ENCODE results near the gene MAPRE3. TPM values are rescaled to one million over a fixed set of nuclear protein-coding genes. Genes with fewer than 3 reads are reported as not detected.

Gene MAPRE3
- total RNA-seq, 6 experiments from 2014 or later = 17.0 to 20.4 (median 17.7) TPM

DNA sequence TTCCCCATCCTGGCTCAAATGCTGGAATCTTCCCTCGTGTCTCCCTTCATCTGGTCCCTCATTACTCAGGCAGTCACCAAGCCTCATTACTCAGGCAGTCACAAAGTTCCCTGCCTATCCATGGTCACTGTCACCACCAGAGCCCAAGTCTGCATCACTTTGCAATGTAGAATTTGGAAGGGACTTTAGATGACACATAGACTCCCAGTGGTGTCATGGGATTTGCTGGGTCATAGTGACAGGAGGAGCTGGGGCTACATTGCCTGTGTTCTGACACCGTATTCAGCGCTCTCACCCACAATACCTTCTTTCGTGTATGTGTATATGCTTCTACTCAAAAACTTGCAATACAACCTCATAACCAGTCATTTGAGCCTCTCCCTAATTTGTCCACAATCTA, 105.9 kb downstream of the MAPRE3 start:
- Mint-ChIP-seq H3K27me3 (ENCODE audit: insufficient read depth) (peaks cover 2% of the 10 kb centered on the region; the same call in 1 of the 2 replicates), H3K36me3 (ENCODE audit: low read depth) (peaks cover 9% of the 10 kb centered on the region; the same call in 1 of the 2 replicates), H3K4me1 (ENCODE audit: low read depth) (peaks cover 66% of the 10 kb centered on the region), H3K27ac (no peak overlapping the region), H3K9me3 (no peaks in the 10 kb centered on the region), H3K4me3 (no peak overlapping the region)
- DNase-seq = no peak
- TF ChIP-seq CTCF (IDR thresholded peaks at IDR 0.05) = no peak

Other genes with a start within 250 kb of the MAPRE3 start
- gene SLC35F6, start 206.4 kb upstream of the MAPRE3 start, total RNA-seq (2021; fragmentation: NEBNext Ultra II Directional; extraction: Animal tissue kit (Norgen Biotek cat#: 25700)) = 10 to 100 TPM; 34.1 to 44.5 (median 38.7) TPM
- gene CENPA, start 184.6 kb upstream of the MAPRE3 start, total RNA-seq (2021; fragmentation: NEBNext Ultra II Directional; extraction: Animal tissue kit (Norgen Biotek cat#: 25700)) = 10 to 100 TPM in 5 of 6 experiments, 1 to 10 TPM in 1; 8.7 to 20.4 (median 17.5) TPM
- not detected for gene DPYSL5, start 122.5 kb upstream of the MAPRE3 start, total RNA-seq (2021; fragmentation: NEBNext Ultra II Directional; extraction: Animal tissue kit (Norgen Biotek cat#: 25700))
- 100 to 1,000 TPM; 119 to 162 (median 144) TPM for gene TMEM214, start 62.3 kb downstream of the MAPRE3 start, total RNA-seq (2021; fragmentation: NEBNext Ultra II Directional; extraction: Animal tissue kit (Norgen Biotek cat#: 25700))
- 10 to 100 TPM; 23.5 to 31.4 (median 28.6) TPM for gene AGBL5, start 81.0 kb downstream of the MAPRE3 start, total RNA-seq (2021; fragmentation: NEBNext Ultra II Directional; extraction: Animal tissue kit (Norgen Biotek cat#: 25700))
- 100 to 1,000 TPM; 500 to 565 (median 548) TPM for gene OST4, start 101.0 kb downstream of the MAPRE3 start, total RNA-seq (2021; fragmentation: NEBNext Ultra II Directional; extraction: Animal tissue kit (Norgen Biotek cat#: 25700))
- gene EMILIN1, start 108.0 kb downstream of the MAPRE3 start, total RNA-seq (2021; fragmentation: NEBNext Ultra II Directional; extraction: Animal tissue kit (Norgen Biotek cat#: 25700)) = 100 to 1,000 TPM; 144 to 208 (median 183) TPM
- gene KHK, start 116.1 kb downstream of the MAPRE3 start, total RNA-seq (2021; fragmentation: NEBNext Ultra II Directional; extraction: Animal tissue kit (Norgen Biotek cat#: 25700)) = 1 to 10 TPM; 1.0 to 1.7 (median 1.6) TPM
- under 1 TPM in 1 of 6 experiments, not detected in 5; 0.12 TPM for gene CGREF1, start 148.5 kb downstream of the MAPRE3 start, total RNA-seq (2021; fragmentation: NEBNext Ultra II Directional; extraction: Animal tissue kit (Norgen Biotek cat#: 25700))
- not detected for gene ABHD1, start 153.2 kb downstream of the MAPRE3 start, total RNA-seq (2021; fragmentation: NEBNext Ultra II Directional; extraction: Animal tissue kit (Norgen Biotek cat#: 25700))
- gene PREB, start 164.0 kb downstream of the MAPRE3 start, total RNA-seq (2021; fragmentation: NEBNext Ultra II Directional; extraction: Animal tissue kit (Norgen Biotek cat#: 25700)) = 10 to 100 TPM; 43.4 to 50.7 (median 46.4) TPM
- not detected for gene PRR30, start 168.8 kb downstream of the MAPRE3 start, total RNA-seq (2021; fragmentation: NEBNext Ultra II Directional; extraction: Animal tissue kit (Norgen Biotek cat#: 25700))
- gene TCF23, start 178.4 kb downstream of the MAPRE3 start, total RNA-seq (2021; fragmentation: NEBNext Ultra II Directional; extraction: Animal tissue kit (Norgen Biotek cat#: 25700)) = not detected
- 100 to 1,000 TPM in 5 of 6 experiments, 10 to 100 TPM in 1; 98.8 to 123 (median 116) TPM for gene ATRAID, start 241.4 kb downstream of the MAPRE3 start, total RNA-seq (2021; fragmentation: NEBNext Ultra II Directional; extraction: Animal tissue kit (Norgen Biotek cat#: 25700))
- 10 to 100 TPM; 23.6 to 32.6 (median 25.5) TPM for gene SLC5A6, start 241.6 kb downstream of the MAPRE3 start, total RNA-seq (2021; fragmentation: NEBNext Ultra II Directional; extraction: Animal tissue kit (Norgen Biotek cat#: 25700))
- gene CAD, start 246.7 kb downstream of the MAPRE3 start, total RNA-seq (2021; fragmentation: NEBNext Ultra II Directional; extraction: Animal tissue kit (Norgen Biotek cat#: 25700)) = 10 to 100 TPM; 38.3 to 46.9 (median 42.8) TPM